H9 (cell line): ENCODE results near the gene TMEM255A. TPM values are rescaled to one million over a fixed set of nuclear protein-coding genes. Genes with fewer than 3 reads are reported as not detected.

Experiments
- DNase-seq: peaks from one replicate; pipeline ENCODE4 v3.0.0-alpha.2; 2017
- H2AFZ ChIP-seq: one replicate; pipeline ENCODE4 v1.6.1; 2013; ENCODE audit warnings: mild to moderate bottlenecking, low read length, control low read depth, moderate library complexity
- H2AK5ac ChIP-seq: 2 replicates; pipeline ENCODE4 v1.6.1; 2013; ENCODE audit warnings: low read length, control low read depth, mixed read lengths; ENCODE audit not compliant: insufficient read length
- H2BK120ac ChIP-seq: one replicate; pipeline ENCODE4 v1.6.1; 2013; ENCODE audit warnings: low read depth, mild to moderate bottlenecking, low read length, control low read depth, inconsistent platforms; ENCODE audit not compliant: poor library complexity, severe bottlenecking
- H2BK12ac ChIP-seq: 2 replicates; pipeline ENCODE4 v1.6.1; 2013; ENCODE audit warnings: low read length, control low read depth, mixed read lengths, low read depth; ENCODE audit not compliant: insufficient read length
- H2BK15ac ChIP-seq: 2 replicates; pipeline ENCODE4 v1.6.1; 2013; ENCODE audit warnings: low read depth, low read length, control low read depth
- H2BK20ac ChIP-seq: one replicate; pipeline ENCODE4 v1.6.1; 2013; ENCODE audit warnings: low read depth, mild to moderate bottlenecking, low read length, control low read depth, inconsistent platforms; ENCODE audit not compliant: poor library complexity, severe bottlenecking
- H2BK5ac ChIP-seq: 2 replicates; pipeline ENCODE4 v1.6.1; 2013; ENCODE audit warnings: low read length, control low read depth, mixed read lengths; ENCODE audit not compliant: insufficient read length
- H3K14ac ChIP-seq: 2 replicates; pipeline ENCODE4 v1.6.1; 2013; ENCODE audit warnings: low read length, control low read depth; ENCODE audit not compliant: insufficient read depth
- H3K18ac ChIP-seq: 2 replicates; pipeline ENCODE4 v1.6.1; 2013; ENCODE audit warnings: low read depth, mild to moderate bottlenecking, mixed read lengths, low read length, control low read depth; ENCODE audit not compliant: insufficient read length
- H3K23ac ChIP-seq: 2 replicates; pipeline ENCODE4 v1.6.1; 2013; ENCODE audit warnings: low read length, control low read depth, mixed read lengths, low read depth; ENCODE audit not compliant: insufficient read length
- H3K23me2 ChIP-seq: 2 replicates; pipeline ENCODE4 v1.6.1; 2013; ENCODE audit warnings: low read depth, mild to moderate bottlenecking, mixed read lengths, low read length, control low read depth; ENCODE audit not compliant: insufficient read length, poor library complexity, severe bottlenecking
- H3K27ac ChIP-seq: 2 replicates; pipeline ENCODE4 v1.5.1; 2013; ENCODE audit warnings: low read length, control low read depth, mixed read lengths, low read depth; ENCODE audit not compliant: insufficient read length
- H3K27me3 ChIP-seq: 2 replicates; pipeline ENCODE4 v1.6.1; 2013; ENCODE audit warnings: low read length, control low read depth, inconsistent platforms; ENCODE audit not compliant: insufficient read depth
- H3K4ac ChIP-seq: 2 replicates; pipeline ENCODE4 v1.6.1; 2013; ENCODE audit warnings: low read depth, mild to moderate bottlenecking, control low read depth, inconsistent platforms, low read length, moderate library complexity
- H3K4me1 ChIP-seq: 2 replicates; pipeline ENCODE4 v1.6.1; 2013; ENCODE audit warnings: low read length, control low read depth, inconsistent platforms; ENCODE audit not compliant: insufficient read depth
- H3K4me2 ChIP-seq: 2 replicates; pipeline ENCODE4 v1.6.1; 2013; ENCODE audit warnings: low read length, control low read depth, mixed read lengths; ENCODE audit not compliant: insufficient read length, insufficient read depth
- H3K56ac ChIP-seq: 2 replicates; pipeline ENCODE4 v1.6.1; 2013; ENCODE audit warnings: low read depth, mild to moderate bottlenecking, mixed read lengths, low read length, control low read depth; ENCODE audit not compliant: insufficient read length
- H3K79me1 ChIP-seq: 2 replicates; pipeline ENCODE4 v1.6.1; 2013; ENCODE audit warnings: low read depth, mild to moderate bottlenecking, moderate library complexity, low read length, control low read depth, inconsistent platforms; ENCODE audit not compliant: insufficient read depth, poor library complexity, severe bottlenecking
- H3K79me2 ChIP-seq: 2 replicates; pipeline ENCODE4 v1.6.1; 2013; ENCODE audit warnings: low read length, control low read depth, inconsistent platforms; ENCODE audit not compliant: insufficient read depth
- H3K9ac ChIP-seq: 2 replicates; pipeline ENCODE4 v1.6.1; 2013; ENCODE audit warnings: low read length, control low read depth, mixed read lengths; ENCODE audit not compliant: insufficient read length; ENCODE audit errors: extremely low read depth
- H3K9me3 ChIP-seq: one replicate; pipeline ENCODE4 v1.6.1; 2013; ENCODE audit warnings: low read depth, low read length, inconsistent platforms; ENCODE audit not compliant: control insufficient read depth
- H3T11ph ChIP-seq: one replicate; pipeline ENCODE4 v1.6.1; 2013; ENCODE audit warnings: mild to moderate bottlenecking, low read length, control low read depth, inconsistent platforms
- H4K20me1 ChIP-seq: one replicate; pipeline ENCODE4 v1.6.1; 2013; ENCODE audit not compliant: control insufficient read depth, insufficient read length, insufficient read depth
- H4K5ac ChIP-seq: 2 replicates; pipeline ENCODE4 v1.6.1; 2013; ENCODE audit warnings: low read depth, mild to moderate bottlenecking, mixed read lengths, low read length, control low read depth; ENCODE audit not compliant: insufficient read length
- H4K8ac ChIP-seq: replicated peaks from 2 replicates; pipeline ENCODE4 v1.6.1; 2013; ENCODE audit warnings: low read length, control low read depth, mixed read lengths, low read depth; ENCODE audit not compliant: insufficient read length
- H4K91ac ChIP-seq: 2 replicates; pipeline ENCODE4 v1.6.1; 2013; ENCODE audit warnings: low read depth, mild to moderate bottlenecking, moderate library complexity, mixed read lengths, low read length, control low read depth; ENCODE audit not compliant: insufficient read length
- H3K27ac Mint-ChIP-seq, 3 experiments: 2 replicates in 2 of 3; 3 replicates in 1 of 3; pipeline ENCODE4 v1.8.0; 2020 to 2021; ENCODE audit warnings: mixed read lengths in 3 of 3, mild to moderate bottlenecking in 1 of 3, moderate library complexity in 1 of 3
- H3K27me3 Mint-ChIP-seq: 2 replicates; pipeline ENCODE4 v1.8.0; 2021; ENCODE audit warnings: low read depth, mild to moderate bottlenecking, moderate library complexity, mixed read lengths
- H3K36me3 Mint-ChIP-seq, 3 experiments: 2 replicates in 2 of 3; 3 replicates in 1 of 3; pipeline ENCODE4 v1.8.0; 2020 to 2021; ENCODE audit warnings: low read depth in 3 of 3, mixed read lengths in 3 of 3; ENCODE audit not compliant: insufficient read depth in 1 of 3
- H3K4me1 Mint-ChIP-seq, 2 experiments: 2 replicates each; pipeline ENCODE4 v1.8.0; 2020; ENCODE audit warnings: mixed read lengths in 2 of 2
- H3K4me3 Mint-ChIP-seq, 2 experiments: 2 replicates in 1 of 2; 3 replicates in 1 of 2; pipeline ENCODE4 v1.8.0; 2020 to 2021; ENCODE audit warnings: mild to moderate bottlenecking in 2 of 2, mixed read lengths in 2 of 2, moderate library complexity in 1 of 2
- H3K9me3 Mint-ChIP-seq, 2 experiments: 2 replicates in 1 of 2; 3 replicates in 1 of 2; pipeline ENCODE4 v1.8.0; 2020; ENCODE audit warnings: mild to moderate bottlenecking in 2 of 2, mixed read lengths in 2 of 2, moderate library complexity in 1 of 2
- WGBS: extraction: QIAGEN DNeasy Blood & Tissue Kit; methylation state at CpG from one replicate; pipeline ENCODE4 v1.1.7; 2013; ENCODE audit warnings: missing lambda C conversion rate, low lambda C conversion rate, mixed read lengths; ENCODE audit not compliant: insufficient read length; ENCODE audit errors: extremely low coverage; 5-methylcytosine and 5-hydroxymethylcytosine counted together
- total RNA-seq: library from RNA; stranded (reverse); gene quantifications from 2 replicates; pipeline ENCODE4 v1.2.1, GENCODE V29; 2021
- TF ChIP-seq, protein P1 (sequence below): fragments of 200-600 bp; sonication (generic); conservative IDR thresholded peaks from 3 replicates; pipeline ENCODE4 v1.8.0; 2021; ENCODE audit warnings: antibody characterized with exemption, mild to moderate bottlenecking

Gene TMEM255A
- total RNA-seq, 1 experiment from 2014 or later, result 0.77 TPM

GRCh38 chrX:120251471-120252011 is 59.7 kb downstream of the TMEM255A start:
- no peak overlapping the region for H2BK5ac ChIP-seq
- TF ChIP-seq, protein P1, sequence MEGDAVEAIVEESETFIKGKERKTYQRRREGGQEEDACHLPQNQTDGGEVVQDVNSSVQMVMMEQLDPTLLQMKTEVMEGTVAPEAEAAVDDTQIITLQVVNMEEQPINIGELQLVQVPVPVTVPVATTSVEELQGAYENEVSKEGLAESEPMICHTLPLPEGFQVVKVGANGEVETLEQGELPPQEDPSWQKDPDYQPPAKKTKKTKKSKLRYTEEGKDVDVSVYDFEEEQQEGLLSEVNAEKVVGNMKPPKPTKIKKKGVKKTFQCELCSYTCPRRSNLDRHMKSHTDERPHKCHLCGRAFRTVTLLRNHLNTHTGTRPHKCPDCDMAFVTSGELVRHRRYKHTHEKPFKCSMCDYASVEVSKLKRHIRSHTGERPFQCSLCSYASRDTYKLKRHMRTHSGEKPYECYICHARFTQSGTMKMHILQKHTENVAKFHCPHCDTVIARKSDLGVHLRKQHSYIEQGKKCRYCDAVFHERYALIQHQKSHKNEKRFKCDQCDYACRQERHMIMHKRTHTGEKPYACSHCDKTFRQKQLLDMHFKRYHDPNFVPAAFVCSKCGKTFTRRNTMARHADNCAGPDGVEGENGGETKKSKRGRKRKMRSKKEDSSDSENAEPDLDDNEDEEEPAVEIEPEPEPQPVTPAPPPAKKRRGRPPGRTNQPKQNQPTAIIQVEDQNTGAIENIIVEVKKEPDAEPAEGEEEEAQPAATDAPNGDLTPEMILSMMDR, result no peak
- H3K4me1 Mint-ChIP-seq, result peaks cover 4% of the 10 kb centered on the region in 2 experiments; a peak in 2 of 4 replicates
- peak overlapping the region; percentile 85 for H3K4me2 ChIP-seq
- peak overlapping the region; percentile 60 for H3K18ac ChIP-seq
- no peak overlapping the region for H2BK20ac ChIP-seq
- WGBS, result no CpG with 5 or more reads among the region's 28 CpGs
- H3K9ac ChIP-seq, result peak overlapping the region; percentile 85
- peaks cover 41 to 68% of the 10 kb centered on the region in 2 experiments for H3K9me3 Mint-ChIP-seq
- no peak overlapping the region for H2BK120ac ChIP-seq
- peak overlapping the region; percentile 88 to 97 for H3K4me3 Mint-ChIP-seq
- no peaks in the 10 kb centered on the region for H3K4me1 ChIP-seq
- no peak overlapping the region for H2AK5ac ChIP-seq
- peaks cover 14% of the 10 kb centered on the region for H3K27me3 Mint-ChIP-seq
- no peak overlapping the region for H3T11ph ChIP-seq
- H3K27ac ChIP-seq, result no peak overlapping the region
- H3K79me2 ChIP-seq, result no peaks in the 10 kb centered on the region
- peaks cover 8% of the 10 kb centered on the region for H3K23me2 ChIP-seq
- H4K20me1 ChIP-seq, result no peaks in the 10 kb centered on the region
- H3K4ac ChIP-seq, result no peak overlapping the region
- no peak overlapping the region for H3K23ac ChIP-seq
- no peak overlapping the region for H4K5ac ChIP-seq
- no peak overlapping the region for H4K91ac ChIP-seq
- H2AFZ ChIP-seq, result no peak overlapping the region
- H3K9me3 ChIP-seq, result peaks cover 11% of the 10 kb centered on the region
- no peaks in the 10 kb centered on the region for H3K79me1 ChIP-seq
- H3K36me3 Mint-ChIP-seq, result peaks cover 13 to 34% (median 33%) of the 10 kb centered on the region in 3 experiments; a peak in 6 of 7 replicates
- DNase-seq, result no peak
- no peak overlapping the region for H4K8ac ChIP-seq
- peak overlapping the region; percentile 49 for H3K14ac ChIP-seq
- H3K56ac ChIP-seq, result no peak overlapping the region
- no peaks in the 10 kb centered on the region for H3K27me3 ChIP-seq
- no peak overlapping the region for H2BK12ac ChIP-seq
- no peak overlapping the region for H2BK15ac ChIP-seq
- H3K27ac Mint-ChIP-seq, result peak overlapping the region in 2 of 3 experiments; percentile 86 to 89; a peak in 4 of 7 replicates
